ENCODE measurements around the gene USP22.

- TF ChIP-seq ATF3 (IDR thresholded peaks at IDR 0.05; ENCODE audit: borderline replicate concordance, extremely low read depth, low read depth, low read length): no peak
- TF ChIP-seq EGR1 (IDR thresholded peaks at IDR 0.05; ENCODE audit: borderline replicate concordance in 1 of 2, low read depth in 2 of 2, low read length in 2 of 2): no peak
- no peak for TF ChIP-seq POLR2AphosphoS5 (IDR thresholded peaks at IDR 0.05; ENCODE audit: low read length)
- TF ChIP-seq NRF1 (conservative IDR thresholded peaks at IDR 0.05; ENCODE audit: low read depth, low read length): no peak
- TF ChIP-seq PRDM15 (CRISPR knock-in tag; IDR thresholded peaks at IDR 0.05): no peak
- TF ChIP-seq SIN3A (IDR thresholded peaks at IDR 0.05; ENCODE audit: low read depth, low read length): no peak
- TF ChIP-seq ELK1 (IDR thresholded peaks at IDR 0.05; ENCODE audit: low read depth, low read length): no peak
- no peak for TF ChIP-seq HCFC1 (IDR thresholded peaks at IDR 0.05; ENCODE audit: low read length)
These were observed 15.5 kb upstream of the USP22 start for GRCh38 chr17:21058098-21058893.
